Nephron progenitor cell (in vitro differentiated cells): ENCODE results near the gene MDGA2.

Source experiments
- DNase-seq: peaks from one replicate; pipeline ENCODE4 v3.0.0; 2021
- H3K27ac Mint-ChIP-seq: 2 replicates; pipeline ENCODE4 v1.8.0; 2021; ENCODE audit warnings: mild to moderate bottlenecking, moderate library complexity, mixed read lengths
- H3K27me3 Mint-ChIP-seq: 2 replicates; pipeline ENCODE4 v1.8.0; 2021; ENCODE audit warnings: mild to moderate bottlenecking, low read depth, mixed read lengths; ENCODE audit not compliant: poor library complexity
- H3K36me3 Mint-ChIP-seq: 2 replicates; pipeline ENCODE4 v1.8.0; 2021; ENCODE audit warnings: low read depth, mixed read lengths
- H3K4me1 Mint-ChIP-seq: 2 replicates; pipeline ENCODE4 v1.8.0; 2021; ENCODE audit warnings: mixed read lengths
- H3K4me3 Mint-ChIP-seq: 2 replicates; pipeline ENCODE4 v1.8.0; 2021; ENCODE audit warnings: mild to moderate bottlenecking, moderate library complexity, mixed read lengths
- H3K9me3 Mint-ChIP-seq: 2 replicates; pipeline ENCODE4 v1.8.0; 2021; ENCODE audit warnings: mild to moderate bottlenecking, moderate library complexity, mixed read lengths
- TF ChIP-seq, protein P1 (sequence below): fragments of 200-600 bp; sonication (generic); IDR thresholded peaks from 2 replicates; pipeline ENCODE4 v1.5.0; 2021; ENCODE audit warnings: antibody characterized with exemption

Gene MDGA2

DNA sequence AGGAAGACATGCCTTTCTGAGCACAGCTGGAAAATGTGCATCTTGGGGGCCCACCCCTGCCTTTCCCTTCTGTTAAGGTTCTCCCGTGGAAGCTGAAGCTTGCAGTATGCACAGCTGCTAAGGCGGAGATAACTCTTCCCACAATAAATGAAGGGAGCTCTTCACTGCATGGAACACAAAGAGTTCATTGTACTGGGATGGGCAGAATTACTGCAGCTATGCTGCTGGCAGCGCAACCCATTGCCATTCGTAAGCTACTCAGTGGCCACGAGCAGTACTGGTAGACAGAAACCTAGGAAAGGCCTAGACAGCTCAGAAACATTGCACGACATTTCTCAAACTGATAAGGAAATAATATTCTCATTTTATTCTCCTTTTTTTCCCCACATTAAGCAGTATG, 310.2 kb downstream of the MDGA2 start:
- Mint-ChIP-seq H3K27me3 (peaks cover 4% of the 10 kb centered on the region), H3K4me1 (no peaks in the 10 kb centered on the region), H3K9me3 (no peaks in the 10 kb centered on the region), H3K36me3 (no peaks in the 10 kb centered on the region), H3K4me3 (no peak overlapping the region), H3K27ac (no peak overlapping the region)
- TF ChIP-seq, protein P1, sequence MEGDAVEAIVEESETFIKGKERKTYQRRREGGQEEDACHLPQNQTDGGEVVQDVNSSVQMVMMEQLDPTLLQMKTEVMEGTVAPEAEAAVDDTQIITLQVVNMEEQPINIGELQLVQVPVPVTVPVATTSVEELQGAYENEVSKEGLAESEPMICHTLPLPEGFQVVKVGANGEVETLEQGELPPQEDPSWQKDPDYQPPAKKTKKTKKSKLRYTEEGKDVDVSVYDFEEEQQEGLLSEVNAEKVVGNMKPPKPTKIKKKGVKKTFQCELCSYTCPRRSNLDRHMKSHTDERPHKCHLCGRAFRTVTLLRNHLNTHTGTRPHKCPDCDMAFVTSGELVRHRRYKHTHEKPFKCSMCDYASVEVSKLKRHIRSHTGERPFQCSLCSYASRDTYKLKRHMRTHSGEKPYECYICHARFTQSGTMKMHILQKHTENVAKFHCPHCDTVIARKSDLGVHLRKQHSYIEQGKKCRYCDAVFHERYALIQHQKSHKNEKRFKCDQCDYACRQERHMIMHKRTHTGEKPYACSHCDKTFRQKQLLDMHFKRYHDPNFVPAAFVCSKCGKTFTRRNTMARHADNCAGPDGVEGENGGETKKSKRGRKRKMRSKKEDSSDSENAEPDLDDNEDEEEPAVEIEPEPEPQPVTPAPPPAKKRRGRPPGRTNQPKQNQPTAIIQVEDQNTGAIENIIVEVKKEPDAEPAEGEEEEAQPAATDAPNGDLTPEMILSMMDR, result no peak
- DNase-seq, result no peak

GRCh38 chr14:47353186-47353585, 322.2 kb downstream of the MDGA2 start:
- Mint-ChIP-seq H3K27ac (no peak overlapping the region), H3K9me3 (peaks cover 15% of the 10 kb centered on the region), H3K4me3 (no peak overlapping the region), H3K27me3 (no peaks in the 10 kb centered on the region), H3K36me3 (no peaks in the 10 kb centered on the region), H3K4me1 (peaks cover 5% of the 10 kb centered on the region)
- TF ChIP-seq, protein P1, result no peak
- DNase-seq, result no peak

DNA sequence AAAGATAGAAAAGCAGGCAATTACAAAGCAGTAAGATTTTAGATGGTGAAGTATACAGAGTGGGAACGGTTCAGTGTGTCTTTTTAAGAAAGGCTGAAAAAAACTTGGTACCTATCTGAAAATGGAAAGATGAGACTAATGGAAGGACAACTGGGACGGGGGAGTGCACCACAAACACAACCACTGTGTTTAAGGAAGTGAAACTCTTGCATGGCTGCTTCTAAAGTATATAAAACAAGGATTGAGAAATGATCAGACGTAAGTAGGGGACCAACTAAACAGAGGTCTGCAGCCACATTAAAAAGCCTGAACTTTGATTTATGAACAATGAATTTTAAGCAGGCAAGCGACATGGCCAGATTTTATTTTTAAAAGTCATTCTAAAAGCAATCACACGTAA, 328.6 kb downstream of the MDGA2 start:
- TF ChIP-seq, protein P1, result no peak
- H3K4me1 Mint-ChIP-seq, result peaks cover 5% of the 10 kb centered on the region

GRCh38 chr14:47345016-47345415, 330.4 kb downstream of the MDGA2 start:
- no peaks in the 10 kb centered on the region for H3K36me3 Mint-ChIP-seq
- H3K27me3 Mint-ChIP-seq, result no peaks in the 10 kb centered on the region
- H3K4me3 Mint-ChIP-seq, result no peak overlapping the region
- no peak for DNase-seq
- no peaks in the 10 kb centered on the region for H3K9me3 Mint-ChIP-seq
- H3K4me1 Mint-ChIP-seq, result peaks cover 5% of the 10 kb centered on the region
- TF ChIP-seq, protein P1, result no peak
- H3K27ac Mint-ChIP-seq, result no peak overlapping the region

More for the DNA sequence above, 328.6 kb downstream of the MDGA2 start:
- H3K27me3 Mint-ChIP-seq, result no peaks in the 10 kb centered on the region
- DNase-seq, result no peak
- no peak overlapping the region for H3K4me3 Mint-ChIP-seq
- H3K27ac Mint-ChIP-seq, result no peak overlapping the region
- H3K36me3 Mint-ChIP-seq, result no peaks in the 10 kb centered on the region
- no peaks in the 10 kb centered on the region for H3K9me3 Mint-ChIP-seq

GRCh38 chr14:47332939-47333338, 342.5 kb downstream of the MDGA2 start:
- H3K27ac Mint-ChIP-seq, result no peak overlapping the region
- no peaks in the 10 kb centered on the region for H3K27me3 Mint-ChIP-seq
- no peak overlapping the region for H3K4me3 Mint-ChIP-seq
- H3K9me3 Mint-ChIP-seq, result no peaks in the 10 kb centered on the region
- no peak for DNase-seq
- no peaks in the 10 kb centered on the region for H3K4me1 Mint-ChIP-seq
- TF ChIP-seq, protein P1, result peak; percentile 9
- no peaks in the 10 kb centered on the region for H3K36me3 Mint-ChIP-seq

DNA sequence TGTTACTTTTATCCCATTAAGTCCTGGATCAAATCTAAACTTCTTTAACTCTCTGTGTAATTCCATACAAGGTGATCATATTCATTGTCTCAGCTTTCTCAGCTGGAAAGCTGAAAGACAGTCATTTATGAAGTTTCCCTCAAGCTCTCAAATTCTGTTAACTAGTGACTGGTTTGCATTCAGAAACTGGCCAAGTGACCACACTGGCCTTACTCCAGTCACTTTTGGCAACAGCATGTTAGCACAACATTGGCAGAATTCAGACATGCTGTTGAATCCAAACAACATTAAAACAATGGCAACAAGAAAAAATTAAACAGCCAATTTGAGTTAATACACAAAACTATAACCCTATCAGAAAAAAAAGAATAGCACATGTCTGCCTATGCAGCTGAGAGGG, 343.3 kb downstream of the MDGA2 start:
- TF ChIP-seq, protein P1, result no peak
- Mint-ChIP-seq H3K4me1 (no peaks in the 10 kb centered on the region), H3K4me3 (no peak overlapping the region), H3K27ac (no peak overlapping the region), H3K9me3 (no peaks in the 10 kb centered on the region), H3K27me3 (no peaks in the 10 kb centered on the region), H3K36me3 (no peaks in the 10 kb centered on the region)
- no peak for DNase-seq
